Brain microvascular endothelial cell (primary cell): ENCODE measurements around the gene MAN2A1.

ENCODE experiments used
- DNase-seq: peaks from one replicate; pipeline ENCODE4 v3.0.0-alpha.2; 2020
- H3K27ac ChIP-seq: fragments of 250-450 bp; sonication (Bioruptor Pico); 2 replicates; pipeline ENCODE4 v1.5.1; 2020; ENCODE audit warnings: mild to moderate bottlenecking, moderate library complexity
- H3K27me3 ChIP-seq: fragments of 250-450 bp; sonication (Bioruptor Pico); replicated peaks from 2 replicates; pipeline ENCODE4 v1.5.1; 2020; ENCODE audit warnings: mild to moderate bottlenecking
- H3K36me3 ChIP-seq: fragments of 250-450 bp; sonication (Bioruptor Pico); replicated peaks from 2 replicates; pipeline ENCODE4 v1.5.1; 2020; ENCODE audit warnings: mild to moderate bottlenecking
- H3K4me3 ChIP-seq: 2 replicates; pipeline ENCODE4 v1.5.1; 2011; ENCODE audit warnings: low read depth, mild to moderate bottlenecking, control low read depth, low read length, moderate library complexity
- in situ Hi-C: cut with HindIII; loops from 2 replicates; pipeline ENCODE4 v1.10.0; 2017; ENCODE audit warnings: low sequenced_read_pairs, low pct_ligation_motif_present
- TF ChIP-seq, protein P1 (sequence below): IDR thresholded peaks from 2 replicates; pipeline ENCODE4 v1.5.1; 2011; ENCODE audit warnings: low read depth, mild to moderate bottlenecking, moderate library complexity, low read length, control low read depth, inconsistent platforms; ENCODE audit errors: missing control alignments

The MAN2A1 gene

DNA sequence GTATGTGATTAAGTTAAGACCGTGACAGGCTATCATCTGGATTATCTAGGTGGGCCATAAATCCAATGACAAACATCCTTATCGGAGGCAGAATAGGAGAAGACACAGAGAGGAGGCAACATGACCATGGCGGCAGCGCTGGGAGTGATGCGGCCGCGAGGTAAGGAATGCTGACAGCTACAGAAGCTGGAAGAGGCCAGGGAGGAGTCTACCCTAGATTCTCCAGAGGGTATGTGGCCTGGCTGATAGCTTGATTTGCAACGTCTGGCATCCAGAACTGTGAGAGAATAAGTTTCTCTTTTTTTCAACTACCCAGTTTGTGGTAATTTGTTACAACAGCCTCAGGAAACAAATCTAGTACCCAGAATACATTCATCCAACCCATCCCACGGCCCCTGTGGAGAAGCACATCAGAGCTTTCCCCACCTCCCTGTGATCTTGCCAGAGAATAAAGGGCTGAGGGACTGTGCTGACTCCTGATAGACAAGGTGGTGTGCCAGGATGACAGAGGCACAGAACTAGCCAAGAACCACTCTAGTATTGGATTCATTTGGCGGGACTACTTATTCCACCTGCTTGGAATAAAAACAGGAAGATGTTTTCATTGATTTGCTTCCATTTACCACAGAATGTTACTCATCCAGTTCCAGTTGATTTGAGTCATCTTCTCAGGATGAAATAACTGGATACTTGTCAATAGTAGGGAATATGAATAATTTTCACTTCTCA lies 187.4 kb downstream of the MAN2A1 start:
- Histone ChIP-seq H3K27ac (no peak overlapping the region), H3K27me3 (no peaks in the 10 kb centered on the region), H3K36me3 (no peaks in the 10 kb centered on the region), H3K4me3 (no peak overlapping the region)
- in situ Hi-C loops: no loop called here
- peak; percentile 11 for DNase-seq
- TF ChIP-seq, protein P1, sequence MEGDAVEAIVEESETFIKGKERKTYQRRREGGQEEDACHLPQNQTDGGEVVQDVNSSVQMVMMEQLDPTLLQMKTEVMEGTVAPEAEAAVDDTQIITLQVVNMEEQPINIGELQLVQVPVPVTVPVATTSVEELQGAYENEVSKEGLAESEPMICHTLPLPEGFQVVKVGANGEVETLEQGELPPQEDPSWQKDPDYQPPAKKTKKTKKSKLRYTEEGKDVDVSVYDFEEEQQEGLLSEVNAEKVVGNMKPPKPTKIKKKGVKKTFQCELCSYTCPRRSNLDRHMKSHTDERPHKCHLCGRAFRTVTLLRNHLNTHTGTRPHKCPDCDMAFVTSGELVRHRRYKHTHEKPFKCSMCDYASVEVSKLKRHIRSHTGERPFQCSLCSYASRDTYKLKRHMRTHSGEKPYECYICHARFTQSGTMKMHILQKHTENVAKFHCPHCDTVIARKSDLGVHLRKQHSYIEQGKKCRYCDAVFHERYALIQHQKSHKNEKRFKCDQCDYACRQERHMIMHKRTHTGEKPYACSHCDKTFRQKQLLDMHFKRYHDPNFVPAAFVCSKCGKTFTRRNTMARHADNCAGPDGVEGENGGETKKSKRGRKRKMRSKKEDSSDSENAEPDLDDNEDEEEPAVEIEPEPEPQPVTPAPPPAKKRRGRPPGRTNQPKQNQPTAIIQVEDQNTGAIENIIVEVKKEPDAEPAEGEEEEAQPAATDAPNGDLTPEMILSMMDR: no peak

DNA sequence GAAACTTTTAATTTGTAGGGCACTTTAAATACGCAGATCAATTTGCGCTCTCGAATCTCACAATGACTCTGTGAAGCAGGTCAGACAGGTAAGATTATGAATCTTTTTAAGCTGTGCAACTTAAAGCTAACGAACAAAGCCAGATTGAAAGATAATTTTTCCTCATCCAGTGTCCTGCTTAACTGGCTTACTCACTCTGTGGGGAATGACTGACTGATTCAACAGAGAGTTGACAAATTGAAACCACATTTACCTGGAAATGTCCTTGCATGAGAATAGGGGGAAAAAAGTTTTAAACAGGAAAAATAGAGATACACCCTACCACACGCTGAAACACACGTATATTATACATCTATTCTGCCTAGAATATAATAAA lies 187.9 kb downstream of the MAN2A1 start:
- Histone ChIP-seq H3K36me3 (no peaks in the 10 kb centered on the region), H3K4me3 (no peak overlapping the region), H3K27ac (no peak overlapping the region), H3K27me3 (no peaks in the 10 kb centered on the region)
- no peak for DNase-seq
- in situ Hi-C loops: no loop called here
- TF ChIP-seq, protein P1: no peak

DNA sequence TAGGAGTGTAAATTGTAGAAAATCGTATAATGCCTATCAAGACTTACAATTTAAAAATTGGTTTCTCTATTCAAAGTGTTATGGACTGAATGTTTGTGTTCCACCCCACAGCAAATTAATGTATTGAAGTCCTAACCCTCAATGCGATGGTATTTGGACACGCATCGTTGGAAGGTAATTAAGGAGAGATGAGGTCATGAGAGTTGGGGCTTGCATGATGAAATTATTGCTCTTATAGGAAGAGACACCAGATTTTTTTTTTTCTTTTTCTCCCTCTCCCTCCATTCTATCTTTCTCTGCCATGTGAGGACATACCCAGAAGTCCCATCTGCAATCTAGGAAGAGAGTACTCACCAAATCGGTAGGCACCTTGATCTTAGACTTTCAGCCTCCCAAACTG lies 189.2 kb downstream of the MAN2A1 start:
- H3K36me3 ChIP-seq: no peaks in the 10 kb centered on the region
- TF ChIP-seq, protein P1: no peak
- no peak overlapping the region for H3K4me3 ChIP-seq
- DNase-seq: no peak
- in situ Hi-C loops: no loop called here
- H3K27me3 ChIP-seq: no peaks in the 10 kb centered on the region
- no peak overlapping the region for H3K27ac ChIP-seq

DNA sequence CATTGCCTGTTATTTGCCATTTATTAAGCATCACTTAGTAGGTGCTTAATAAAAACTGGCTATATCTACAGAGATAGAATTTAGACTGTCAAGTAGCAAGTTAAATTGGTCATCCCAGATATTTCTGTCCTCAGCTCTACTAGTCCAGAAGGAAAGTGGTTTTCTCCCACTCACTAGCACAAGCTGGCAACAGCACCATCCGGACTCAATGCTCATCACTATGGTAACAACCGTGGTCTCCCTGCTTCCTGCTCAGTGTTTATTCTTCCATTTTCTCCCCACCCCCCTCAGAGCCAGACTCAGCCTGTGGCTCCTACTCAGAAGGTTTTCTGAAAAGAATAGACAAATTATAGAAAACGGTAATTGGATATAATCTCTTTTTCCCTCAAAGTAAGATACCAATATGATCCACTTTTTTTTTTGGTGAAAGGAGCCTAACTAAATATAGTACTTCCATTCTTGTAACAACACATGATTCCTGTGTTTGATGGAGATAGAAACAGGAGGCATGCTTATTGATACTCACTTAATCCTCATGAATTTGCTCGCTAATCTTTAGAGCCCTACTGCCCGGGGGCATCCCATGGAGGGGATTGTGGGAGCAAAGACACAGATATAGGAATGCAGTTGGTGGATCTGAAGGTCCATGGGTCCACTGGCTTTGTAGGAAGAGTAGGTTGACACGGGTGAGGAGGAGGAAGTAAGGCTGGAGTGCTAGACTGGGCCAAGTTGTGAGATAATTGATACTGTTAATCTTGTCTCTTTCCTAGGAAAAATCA lies 191.4 kb downstream of the MAN2A1 start:
- in situ Hi-C loops: no loop called here
- peak; percentile 51 for DNase-seq
- TF ChIP-seq, protein P1: no peak
- Histone ChIP-seq H3K27me3 (no peaks in the 10 kb centered on the region), H3K27ac (no peak overlapping the region), H3K36me3 (no peaks in the 10 kb centered on the region), H3K4me3 (no peak overlapping the region)

DNA sequence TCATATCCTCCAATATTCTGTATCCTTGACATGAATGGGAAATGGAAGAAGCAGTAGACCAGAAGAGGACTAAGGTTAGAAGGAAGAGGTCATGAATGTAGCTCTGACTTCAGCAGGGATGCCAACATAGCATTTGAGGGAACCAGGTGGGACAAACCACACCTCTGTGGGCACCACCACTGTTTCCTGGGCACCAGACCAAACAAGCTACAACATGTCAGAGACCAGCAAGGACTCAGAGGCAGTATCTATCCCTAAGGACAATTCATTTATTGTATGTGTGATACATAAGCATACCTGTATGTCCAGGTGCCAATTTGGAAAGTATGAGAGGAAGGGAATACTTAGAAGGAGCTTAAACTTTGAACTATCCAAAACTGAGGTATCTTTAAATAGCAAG lies 192.8 kb downstream of the MAN2A1 start:
- in situ Hi-C loops: no loop called here
- H3K27me3 ChIP-seq: no peaks in the 10 kb centered on the region
- DNase-seq: no peak
- H3K4me3 ChIP-seq: no peak overlapping the region
- TF ChIP-seq, protein P1: no peak
- no peaks in the 10 kb centered on the region for H3K36me3 ChIP-seq
- H3K27ac ChIP-seq: no peak overlapping the region
